HG02970 (cell line): ENCODE results near the gene ALDH1A2.
"Not testable (repeated sequence)": the region's sequence is repeated elsewhere in the genome, so short reads cannot be mapped to it uniquely, and the experiment has no call there.

Experiments used
- ATAC-seq: cut with Tn5 transposase; IDR thresholded peaks from one replicate; pipeline ENCODE4 v1.9.1; 2021; ENCODE audit warnings: mild to moderate bottlenecking, moderate library complexity, moderate number of reproducible peaks; ENCODE audit not compliant: unreplicated experiment, low FRiP score

ALDH1A2 gene

DNA sequence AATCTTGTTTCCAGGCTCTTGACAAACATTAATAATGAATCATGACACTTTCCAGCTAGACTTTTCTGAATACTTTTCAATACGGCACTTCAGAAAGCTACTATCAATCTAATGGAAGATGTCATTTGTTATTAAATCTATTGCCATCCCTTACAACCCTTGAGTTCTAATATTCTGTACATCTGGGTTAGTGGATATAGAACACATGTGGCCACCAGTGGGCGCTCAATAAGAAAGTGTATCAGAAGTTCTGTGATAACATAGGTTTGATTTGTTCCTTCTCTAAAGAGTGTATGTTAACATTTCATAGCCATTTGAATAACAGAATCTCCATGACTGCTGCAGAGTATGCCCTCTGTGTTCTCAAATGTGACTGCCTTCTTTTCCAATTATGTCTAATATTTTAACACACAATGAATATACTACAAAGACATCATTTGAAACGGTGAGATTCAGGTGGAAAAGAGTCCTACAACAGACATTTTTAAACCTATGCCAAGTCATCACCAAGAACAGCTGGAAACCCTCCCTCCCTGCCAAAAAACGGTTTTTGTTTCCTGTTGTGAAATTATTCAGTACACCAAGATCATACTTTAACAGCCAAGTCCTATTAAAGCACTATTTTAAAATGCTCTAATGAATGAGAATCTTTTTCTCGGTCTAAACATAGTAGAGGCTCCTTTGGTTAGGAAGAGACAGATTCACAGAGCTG is 22.2 kb downstream of the ALDH1A2 start:
- no peak for ATAC-seq

GRCh38 chr15:58042006-58042405 is 23.5 kb downstream of the ALDH1A2 start:
- ATAC-seq = no peak

GRCh38 chr15:58040150-58040549 is 25.4 kb downstream of the ALDH1A2 start:
- no peak for ATAC-seq

DNA sequence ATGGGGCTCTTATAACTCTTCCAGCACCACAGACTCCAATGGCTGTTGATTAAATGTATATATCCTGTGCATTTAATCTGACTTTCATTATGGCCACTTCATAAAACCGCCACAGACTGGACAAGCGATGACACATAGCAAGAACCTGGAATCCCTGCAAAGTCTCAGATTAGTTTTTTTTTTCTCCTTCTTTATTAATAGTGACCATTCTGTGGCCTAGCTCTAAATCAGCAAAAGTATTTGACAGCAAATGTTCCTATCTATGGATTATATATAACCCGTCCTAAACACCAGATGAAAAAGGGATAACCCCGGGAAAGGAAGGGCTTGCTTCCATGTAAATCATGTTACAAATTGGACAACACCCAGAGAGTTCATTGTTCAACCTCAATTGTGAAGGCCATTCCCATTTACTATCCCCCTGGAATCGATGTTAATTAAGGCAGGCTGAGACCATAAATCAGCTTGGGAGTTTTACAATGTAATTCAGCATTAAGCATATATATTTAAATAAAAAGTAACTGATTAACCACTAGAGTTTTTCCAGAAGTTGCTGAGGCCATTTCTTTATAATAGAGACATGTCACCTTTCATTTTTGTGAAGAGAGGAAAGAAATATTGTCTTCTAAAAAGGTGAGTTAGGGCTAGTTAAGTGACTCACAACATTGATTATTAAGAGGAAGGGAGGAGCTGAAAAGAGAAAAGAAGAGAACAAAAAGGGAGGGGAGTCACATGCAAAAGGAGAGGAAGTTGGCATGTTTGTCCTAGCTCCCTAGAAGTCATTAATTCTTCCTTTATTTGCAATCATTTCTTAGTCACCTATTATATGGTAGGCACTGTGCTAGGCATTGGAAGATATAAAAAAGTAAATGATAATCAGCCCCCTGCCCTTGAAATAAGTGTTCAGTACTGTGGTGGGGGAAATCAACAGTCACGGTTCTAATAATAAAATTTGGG is 26.2 kb downstream of the ALDH1A2 start:
- ATAC-seq = no peak

DNA sequence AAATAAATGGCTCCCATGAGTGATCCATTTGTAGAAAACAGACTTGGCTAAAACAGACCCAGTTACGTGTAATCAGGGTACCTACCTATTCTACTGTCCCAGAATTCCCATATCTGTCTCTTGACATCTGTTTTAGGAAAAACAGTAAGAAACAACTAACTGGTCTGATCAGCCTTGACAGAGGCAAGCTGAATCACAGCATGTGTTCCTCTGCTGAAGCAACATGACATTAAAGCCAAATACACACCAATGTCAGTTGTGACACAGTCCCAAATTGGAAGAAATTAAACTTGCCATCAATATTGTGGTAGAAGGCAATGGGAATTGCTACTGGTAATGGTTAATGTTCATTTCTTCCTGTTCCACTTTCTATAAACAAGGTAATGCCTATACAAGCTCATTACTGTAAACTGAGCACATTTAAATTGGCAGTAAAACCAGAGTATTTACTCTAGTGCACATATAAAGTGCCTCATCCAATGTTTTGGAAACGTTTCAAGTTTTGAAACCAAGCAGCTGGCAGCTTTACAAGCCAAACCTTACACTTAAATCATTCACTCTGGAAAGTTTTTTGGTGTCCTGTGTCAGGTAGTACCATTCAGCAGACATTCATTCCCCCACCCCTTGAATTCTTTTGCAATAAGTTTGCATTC is 27.0 kb downstream of the ALDH1A2 start:
- no peak for ATAC-seq

- no peak for ATAC-seq
Measured at GRCh38 chr15:58037723-58038301, 27.7 kb downstream of the ALDH1A2 start.

GRCh38 chr15:58036579-58036978 is 28.9 kb downstream of the ALDH1A2 start:
- ATAC-seq = no peak

DNA sequence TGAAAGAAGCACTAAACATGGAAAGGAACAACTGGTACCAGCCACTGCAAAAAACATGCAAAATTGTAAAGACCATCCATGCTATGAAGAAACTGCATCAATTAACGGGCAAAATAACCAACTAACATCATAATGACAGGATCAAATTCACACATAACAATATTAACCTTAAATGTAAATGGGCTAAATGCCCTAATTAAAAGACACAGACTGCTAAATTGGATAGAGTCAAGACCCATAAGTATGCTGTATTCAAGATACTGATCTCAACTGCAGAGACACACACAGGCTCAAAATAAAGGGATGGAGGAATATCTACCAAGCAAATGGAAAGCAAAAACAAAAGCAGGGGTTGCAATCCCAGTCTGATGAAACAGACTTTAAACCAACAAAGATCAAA is 37.1 kb downstream of the ALDH1A2 start:
- not testable (repeated sequence) for ATAC-seq

GRCh38 chr15:58026552-58026951 is 39.0 kb downstream of the ALDH1A2 start:
- no peak for ATAC-seq

GRCh38 chr15:58026051-58026450 is 39.5 kb downstream of the ALDH1A2 start:
- ATAC-seq = no peak

DNA sequence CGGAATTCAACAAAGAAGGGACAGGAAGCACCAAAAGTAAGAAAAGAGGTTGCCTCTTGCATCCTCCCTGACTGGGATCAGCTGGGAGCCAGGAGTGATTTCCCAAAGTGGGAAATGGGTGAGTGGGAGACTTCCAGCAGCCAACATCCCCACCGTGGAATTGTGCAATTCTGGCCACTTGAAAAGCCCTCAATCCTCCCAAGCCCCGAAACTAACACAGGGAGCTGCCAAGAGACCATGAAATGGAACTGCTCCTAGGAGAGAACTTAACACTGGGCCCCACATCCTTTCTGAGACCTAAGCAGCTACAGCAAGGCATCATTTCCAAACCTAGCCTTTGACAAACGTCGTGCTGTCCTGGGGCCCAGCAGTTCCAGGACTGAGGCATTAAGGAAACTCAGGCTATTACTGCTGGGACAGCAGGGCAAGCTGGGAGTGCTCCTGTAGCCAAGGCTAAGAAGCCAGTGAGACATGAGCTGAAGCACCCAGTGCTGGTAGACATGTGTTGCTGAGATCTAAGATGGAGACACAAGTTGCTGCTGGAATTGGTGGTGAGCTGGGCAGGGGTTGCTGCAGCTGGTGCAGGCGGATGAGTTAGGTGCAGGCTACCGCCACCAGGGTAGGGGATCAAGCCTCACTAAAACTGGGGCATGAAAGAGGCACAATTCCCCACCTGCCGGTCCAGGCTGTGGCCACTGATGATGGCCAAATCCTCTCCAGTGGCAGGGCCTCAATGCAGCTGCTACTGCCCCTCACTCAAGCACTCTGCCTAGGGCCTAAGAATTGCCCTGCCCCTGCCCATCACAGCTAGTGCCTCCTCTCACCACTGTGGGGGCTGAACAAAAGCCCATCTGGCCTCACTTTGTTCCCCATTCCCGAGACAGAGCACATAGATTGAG is 43.9 kb downstream of the ALDH1A2 start:
- no peak for ATAC-seq

DNA sequence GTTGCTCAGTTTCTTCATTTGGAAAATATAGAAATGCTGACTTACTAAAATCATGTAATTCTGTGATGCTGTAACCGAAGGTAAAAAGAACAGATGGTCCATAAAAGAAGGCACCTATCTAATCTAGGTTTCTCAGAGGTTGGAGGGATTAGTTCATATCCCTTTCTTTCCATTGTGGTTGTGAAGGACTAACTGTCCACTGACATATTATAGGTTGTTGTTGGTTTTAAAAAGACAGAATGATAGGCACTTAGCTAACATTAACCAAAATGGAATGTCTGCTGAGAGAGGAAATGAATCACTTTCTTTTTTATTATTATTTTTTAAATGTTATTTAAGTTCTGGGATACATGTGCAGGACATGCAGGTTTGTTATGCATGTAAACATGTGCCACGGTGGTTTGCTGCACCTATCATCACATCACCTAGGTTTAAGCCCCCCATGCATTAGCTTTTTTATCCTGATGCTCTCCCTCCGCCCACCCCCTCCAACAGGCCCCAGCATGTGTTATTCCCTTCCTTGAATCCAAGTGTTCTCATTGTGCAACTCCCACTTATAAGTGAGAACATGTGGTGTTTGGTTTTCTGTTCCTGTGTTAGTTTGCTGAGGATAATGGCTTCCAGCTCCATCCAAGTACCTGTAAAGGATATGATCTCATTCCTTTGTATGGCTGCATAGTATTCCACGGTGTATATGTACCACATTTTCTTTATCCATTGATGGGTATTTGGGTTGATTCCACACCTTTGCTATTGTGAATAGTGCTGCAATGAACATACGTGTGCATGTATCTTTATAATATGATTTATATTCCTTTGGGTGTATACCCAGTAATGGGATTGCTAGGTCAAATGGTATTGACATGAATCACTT is 45.8 kb downstream of the ALDH1A2 start:
- ATAC-seq = no peak

- ATAC-seq = no peak
Measured at GRCh38 chr15:58017869-58018268, 47.6 kb downstream of the ALDH1A2 start.

DNA sequence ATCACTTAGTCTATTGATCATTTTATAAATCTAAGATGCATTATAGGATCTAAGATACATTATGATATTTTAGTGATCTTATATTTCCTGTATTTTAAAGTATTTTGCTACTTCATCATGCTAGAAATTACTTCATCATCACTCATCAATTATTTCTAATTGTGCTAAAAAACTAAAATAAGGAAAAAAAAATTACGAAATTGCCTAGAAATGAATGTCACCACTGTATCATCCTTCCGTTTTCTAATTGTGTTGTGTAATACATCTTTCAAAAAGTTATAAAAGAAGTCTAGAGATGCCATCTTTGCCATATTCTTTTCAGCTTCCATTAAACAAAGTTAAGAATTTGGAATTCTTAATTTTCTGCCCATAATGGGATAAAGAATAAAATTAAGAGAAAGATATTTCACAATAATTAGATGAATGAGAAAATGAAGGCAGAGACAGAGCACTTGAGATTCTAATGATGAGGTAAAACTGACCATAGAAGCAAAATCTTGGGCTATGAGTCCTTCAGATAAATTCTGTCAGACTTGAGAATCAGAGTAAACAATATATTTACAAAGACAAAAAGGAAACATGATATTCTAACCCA is 48.8 kb downstream of the ALDH1A2 start:
- no peak for ATAC-seq

GRCh38 chr15:58015565-58015964 is 49.9 kb downstream of the ALDH1A2 start:
- no peak for ATAC-seq

- no peak for ATAC-seq
Measured at GRCh38 chr15:58014470-58014869, 51.0 kb downstream of the ALDH1A2 start.

DNA sequence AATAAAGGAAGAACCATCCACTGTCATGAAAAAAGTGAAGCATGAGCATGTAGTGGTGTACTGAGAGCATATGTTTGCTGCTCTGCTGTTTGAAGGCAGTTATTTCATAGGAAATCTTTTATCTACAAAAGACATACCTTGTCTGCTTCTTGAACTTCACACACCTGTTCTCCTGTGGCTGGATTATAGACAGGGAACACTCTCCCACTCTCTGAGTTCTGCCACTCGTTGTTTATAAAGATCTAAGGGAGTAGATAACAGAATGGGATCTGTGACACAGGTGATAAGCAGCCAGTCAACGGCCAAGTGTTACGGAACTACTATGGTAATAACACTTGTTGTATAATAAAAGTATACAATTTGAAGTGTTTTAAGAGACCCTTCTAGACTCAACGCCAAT is 51.5 kb downstream of the ALDH1A2 start:
- ATAC-seq = no peak

GRCh38 chr15:58010983-58011382 is 54.5 kb downstream of the ALDH1A2 start:
- ATAC-seq = no peak
